Mesendoderm (in vitro differentiated cells): ENCODE measurements around the gene H6PD.

Experiments used
- DNase-seq: peaks from one replicate; pipeline ENCODE4 v3.0.0; 2013
- H2AK5ac ChIP-seq: 2 replicates; pipeline ENCODE4 v1.6.1; 2013; ENCODE audit warnings: low read length, inconsistent platforms
- H2BK120ac ChIP-seq: 2 replicates; pipeline ENCODE4 v1.6.1; 2013; ENCODE audit warnings: low read depth, mild to moderate bottlenecking, low read length, moderate library complexity, mixed read lengths
- H2BK15ac ChIP-seq: replicated peaks from 2 replicates; pipeline ENCODE4 v1.6.1; 2013; ENCODE audit warnings: low read depth, mild to moderate bottlenecking, moderate library complexity
- H2BK5ac ChIP-seq: 2 replicates; pipeline ENCODE4 v1.6.1; 2013; ENCODE audit warnings: low read length, inconsistent platforms
- H3K18ac ChIP-seq: 2 replicates; pipeline ENCODE4 v1.6.1; 2013; ENCODE audit warnings: mild to moderate bottlenecking, low read length, mixed read lengths
- H3K23ac ChIP-seq: one replicate; pipeline ENCODE4 v1.6.1; 2013; ENCODE audit warnings: low read length
- H3K27ac ChIP-seq: 2 replicates; pipeline ENCODE4 v1.5.1; 2013; ENCODE audit warnings: low read depth, mild to moderate bottlenecking, inconsistent platforms, low read length, moderate library complexity
- H3K27me3 ChIP-seq: 2 replicates; pipeline ENCODE4 v1.6.1; 2013; ENCODE audit warnings: low read length, control low read depth, mild to moderate bottlenecking, inconsistent platforms; ENCODE audit not compliant: insufficient read depth, poor library complexity
- H3K36me3 ChIP-seq: 2 replicates; pipeline ENCODE4 v1.6.1; 2013; ENCODE audit warnings: low read length, inconsistent platforms; ENCODE audit not compliant: control insufficient read depth, insufficient read depth
- H3K4ac ChIP-seq: one replicate; pipeline ENCODE4 v1.6.1; 2013; ENCODE audit warnings: low read depth, mild to moderate bottlenecking, low read length, moderate library complexity
- H3K4me1 ChIP-seq: 2 replicates; pipeline ENCODE4 v1.6.1; 2013; ENCODE audit warnings: low read depth, low read length, inconsistent platforms; ENCODE audit not compliant: control insufficient read depth
- H3K4me2 ChIP-seq: 2 replicates; pipeline ENCODE4 v1.6.1; 2013; ENCODE audit warnings: low read length
- H3K4me3 ChIP-seq: 2 replicates; pipeline ENCODE4 v1.5.1; 2013; ENCODE audit warnings: mild to moderate bottlenecking, low read length
- H3K56ac ChIP-seq: one replicate; pipeline ENCODE4 v1.6.1; 2013; ENCODE audit warnings: low read length
- H3K79me1 ChIP-seq: 2 replicates; pipeline ENCODE4 v1.6.1; 2013; ENCODE audit warnings: low read length, inconsistent platforms
- H3K79me2 ChIP-seq: 2 replicates; pipeline ENCODE4 v1.6.1; 2013; ENCODE audit warnings: mild to moderate bottlenecking, low read length; ENCODE audit not compliant: control insufficient read depth, insufficient read depth
- H3K9ac ChIP-seq: 2 replicates; pipeline ENCODE4 v1.6.1; 2013; ENCODE audit warnings: low read length, inconsistent platforms
- H4K5ac ChIP-seq: one replicate; pipeline ENCODE4 v1.6.1; 2013; ENCODE audit warnings: low read length
- H4K8ac ChIP-seq: one replicate; pipeline ENCODE4 v1.6.1; 2013; ENCODE audit warnings: low read depth, mild to moderate bottlenecking, control low read depth, low read length, moderate library complexity
- WGBS: extraction: QIAGEN DNeasy Blood & Tissue Kit; methylation state at CpG from one replicate; pipeline ENCODE4 v1.1.7; 2013; ENCODE audit warnings: low lambda C conversion rate, missing lambda C conversion rate; ENCODE audit not compliant: insufficient coverage; ENCODE audit errors: extremely low coverage; 5-methylcytosine and 5-hydroxymethylcytosine counted together

The H6PD gene

DNA sequence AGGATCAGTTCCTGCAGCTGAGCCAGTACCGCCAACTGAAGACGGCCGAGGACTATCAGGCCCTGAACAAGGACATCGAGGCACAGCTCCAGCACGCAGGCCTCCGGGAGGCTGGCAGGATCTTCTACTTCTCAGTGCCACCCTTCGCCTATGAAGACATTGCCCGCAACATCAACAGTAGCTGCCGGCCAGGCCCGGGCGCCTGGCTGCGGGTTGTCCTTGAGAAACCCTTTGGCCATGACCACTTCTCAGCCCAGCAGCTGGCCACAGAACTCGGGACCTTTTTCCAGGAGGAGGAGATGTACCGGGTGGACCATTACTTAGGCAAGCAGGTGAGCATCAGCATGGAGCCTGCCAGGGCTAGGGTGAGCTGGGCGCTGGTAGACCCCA is 10.7 kb downstream of the H6PD start:
- Histone ChIP-seq H3K4me3 (no peak overlapping the region), H2BK15ac (no peak overlapping the region), H4K8ac (no peak overlapping the region), H3K18ac (no peak overlapping the region), H3K4me2 (no peak overlapping the region), H3K27me3 (no peaks in the 10 kb centered on the region), H3K56ac (no peak overlapping the region), H3K27ac (no peak overlapping the region), H3K79me2 (no peaks in the 10 kb centered on the region), H3K36me3 (no peaks in the 10 kb centered on the region), H3K4me1 (no peaks in the 10 kb centered on the region), H2AK5ac (no peak overlapping the region), H3K23ac (no peak overlapping the region), H2BK120ac (no peak overlapping the region), H3K4ac (no peak overlapping the region), H4K5ac (no peak overlapping the region), H2BK5ac (no peak overlapping the region), H3K79me1 (no peaks in the 10 kb centered on the region), H3K9ac (no peak overlapping the region)
- WGBS: no CpG with 5 or more reads among the region's 15 CpGs
- no peak for DNase-seq

DNA sequence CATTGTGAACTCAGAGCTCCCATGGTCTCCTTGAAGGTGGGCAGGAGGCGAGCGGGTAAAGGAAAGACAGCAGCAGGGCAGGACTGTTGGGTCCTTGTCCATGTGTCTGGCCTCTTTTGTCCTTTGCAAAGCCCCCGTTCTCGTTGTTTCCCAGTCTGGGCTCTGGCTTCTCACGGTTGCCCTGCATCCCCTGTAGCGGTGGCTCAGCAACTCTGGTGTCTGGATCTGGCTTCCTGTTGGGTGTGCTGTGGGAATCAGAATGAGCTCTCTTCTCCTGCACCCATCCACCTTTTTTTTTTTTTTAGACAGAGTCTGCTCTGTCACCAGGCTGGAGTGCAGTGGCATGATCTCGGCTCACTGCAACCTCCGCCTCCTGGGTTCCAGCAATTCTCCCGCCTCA is 11.1 kb downstream of the H6PD start:
- WGBS: no CpG with 5 or more reads among the region's 9 CpGs
- H3K79me2 ChIP-seq: no peaks in the 10 kb centered on the region

DNA sequence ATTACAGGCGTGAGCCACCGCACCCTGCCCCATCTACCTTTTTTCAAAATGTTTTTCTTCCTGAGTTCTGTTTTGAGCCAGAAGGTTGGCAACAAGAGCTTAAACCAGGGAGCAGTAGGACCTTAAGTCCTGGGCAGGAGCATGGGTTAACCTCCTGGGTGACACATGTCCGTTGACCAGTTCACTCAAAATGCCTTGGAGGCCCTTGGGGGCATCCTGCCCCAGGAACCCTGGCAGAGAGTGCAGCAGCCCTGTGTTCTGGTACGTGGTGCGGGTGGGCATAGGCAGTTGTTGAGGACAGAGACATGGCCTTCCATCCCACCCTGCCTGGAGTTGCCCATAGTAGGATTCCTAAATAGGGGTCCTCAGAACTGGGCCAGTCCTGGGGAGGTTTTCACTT is 11.6 kb downstream of the H6PD start:
- Histone ChIP-seq H3K4me1 (no peaks in the 10 kb centered on the region), H4K8ac (no peak overlapping the region)
- WGBS: no CpG with 5 or more reads among the region's 5 CpGs

More for the DNA sequence above, 11.1 kb downstream of the H6PD start:
- H4K5ac ChIP-seq: no peak overlapping the region
- no peak overlapping the region for H2BK15ac ChIP-seq
- H2BK5ac ChIP-seq: no peak overlapping the region
- H3K27me3 ChIP-seq: no peaks in the 10 kb centered on the region
- no peak for DNase-seq
- H3K4me1 ChIP-seq: no peaks in the 10 kb centered on the region
- H3K9ac ChIP-seq: no peak overlapping the region
- no peak overlapping the region for H3K18ac ChIP-seq
- H3K4me2 ChIP-seq: no peak overlapping the region
- H2AK5ac ChIP-seq: no peak overlapping the region
- H4K8ac ChIP-seq: no peak overlapping the region
- H3K79me1 ChIP-seq: no peaks in the 10 kb centered on the region
- H3K4me3 ChIP-seq: no peak overlapping the region
- H3K36me3 ChIP-seq: no peaks in the 10 kb centered on the region
- no peak overlapping the region for H3K56ac ChIP-seq
- H3K27ac ChIP-seq: no peak overlapping the region
- H3K23ac ChIP-seq: no peak overlapping the region
- H3K4ac ChIP-seq: no peak overlapping the region
- no peak overlapping the region for H2BK120ac ChIP-seq

DNA sequence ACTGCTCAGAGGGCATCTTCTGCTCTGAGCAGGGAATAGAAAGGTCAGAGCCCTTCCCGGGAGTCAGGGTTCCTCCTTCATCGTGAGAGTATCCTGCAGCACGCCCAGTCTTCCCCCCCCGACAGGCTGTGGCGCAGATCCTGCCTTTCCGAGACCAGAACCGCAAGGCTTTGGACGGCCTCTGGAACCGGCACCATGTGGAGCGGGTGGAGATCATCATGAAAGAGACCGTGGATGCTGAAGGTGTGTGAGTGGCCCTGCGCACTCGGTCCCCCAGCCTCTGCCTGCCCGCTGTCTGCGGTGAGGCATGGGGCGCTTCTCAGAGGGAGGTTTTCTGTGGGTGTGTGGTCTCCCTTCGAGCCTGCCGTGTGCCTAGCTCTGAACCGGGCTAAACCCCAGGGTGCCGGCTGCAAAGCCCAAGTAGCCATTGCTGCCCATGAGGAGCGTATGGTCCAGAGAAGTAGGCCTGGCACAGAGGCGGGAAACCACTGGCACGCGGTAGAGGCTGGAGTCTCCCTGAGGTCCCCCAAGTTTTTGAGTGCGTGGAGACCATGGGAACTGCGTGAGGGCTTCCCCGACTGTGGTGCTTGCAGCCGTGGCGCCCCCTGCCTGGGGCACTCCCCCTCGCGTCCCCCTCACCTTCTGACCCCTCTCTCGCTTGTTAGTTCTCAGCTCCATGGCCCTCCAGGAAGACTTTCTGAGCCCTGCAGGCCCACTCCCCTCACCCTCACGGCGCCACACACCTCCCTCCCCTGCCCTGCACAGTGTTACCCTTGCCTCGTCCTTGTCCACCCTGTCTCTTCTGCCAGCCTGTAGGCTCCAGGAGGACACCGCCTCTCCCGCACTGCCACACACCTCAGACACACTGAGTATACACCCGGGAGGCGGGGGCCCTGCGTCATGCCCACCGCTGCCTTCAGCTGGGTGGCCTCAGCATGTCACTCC is 12.5 kb downstream of the H6PD start:
- Histone ChIP-seq H3K27ac (no peak overlapping the region), H3K36me3 (no peaks in the 10 kb centered on the region), H3K4me3 (no peak overlapping the region), H3K9ac (no peak overlapping the region), H3K79me1 (no peaks in the 10 kb centered on the region), H3K4me1 (no peaks in the 10 kb centered on the region), H3K4ac (no peak overlapping the region), H3K18ac (no peak overlapping the region), H3K56ac (no peak overlapping the region), H4K5ac (no peak overlapping the region), H4K8ac (no peak overlapping the region), H2BK15ac (no peak overlapping the region), H3K79me2 (no peaks in the 10 kb centered on the region), H3K23ac (no peak overlapping the region), H2AK5ac (no peak overlapping the region), H2BK120ac (no peak overlapping the region), H3K4me2 (no peak overlapping the region), H2BK5ac (no peak overlapping the region), H3K27me3 (no peaks in the 10 kb centered on the region)
- DNase-seq: no peak
- WGBS: no CpG with 5 or more reads among the region's 41 CpGs

More for the DNA sequence above, 11.6 kb downstream of the H6PD start:
- no peak for DNase-seq
- no peak overlapping the region for H4K5ac ChIP-seq
- no peaks in the 10 kb centered on the region for H3K36me3 ChIP-seq
- H3K4me2 ChIP-seq: no peak overlapping the region
- no peaks in the 10 kb centered on the region for H3K27me3 ChIP-seq
- no peak overlapping the region for H3K23ac ChIP-seq
- H2BK15ac ChIP-seq: no peak overlapping the region
- H2AK5ac ChIP-seq: no peak overlapping the region
- H2BK120ac ChIP-seq: no peak overlapping the region
- no peak overlapping the region for H3K9ac ChIP-seq
- H3K4me3 ChIP-seq: no peak overlapping the region
- no peak overlapping the region for H3K18ac ChIP-seq
- H3K56ac ChIP-seq: no peak overlapping the region
- no peak overlapping the region for H3K27ac ChIP-seq
- no peaks in the 10 kb centered on the region for H3K79me1 ChIP-seq
- H3K79me2 ChIP-seq: no peaks in the 10 kb centered on the region
- no peak overlapping the region for H2BK5ac ChIP-seq
- no peak overlapping the region for H3K4ac ChIP-seq

DNA sequence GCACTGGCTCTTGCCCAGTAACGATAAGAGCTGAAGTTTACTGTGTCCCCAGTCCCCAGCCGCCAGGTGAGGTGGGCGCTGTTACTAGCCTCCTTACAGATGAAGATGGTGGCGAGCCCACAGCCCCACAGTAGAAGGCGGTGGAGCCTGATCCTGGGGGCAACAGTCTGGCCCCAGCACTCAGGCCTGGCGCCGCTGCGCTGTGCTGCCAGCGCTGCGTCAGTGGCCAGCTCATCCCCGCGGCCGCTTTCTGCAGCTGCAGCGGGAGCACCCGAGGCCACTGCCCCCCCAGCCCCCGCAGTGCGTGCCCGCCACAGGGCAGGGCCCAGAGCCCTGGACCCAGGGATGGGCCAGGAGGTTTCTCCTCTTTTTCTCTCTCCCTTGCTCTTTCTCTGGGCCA is 13.3 kb downstream of the H6PD start:
- H3K79me1 ChIP-seq: no peaks in the 10 kb centered on the region
- H3K36me3 ChIP-seq: no peaks in the 10 kb centered on the region
- no peak overlapping the region for H2BK15ac ChIP-seq
- no peak for DNase-seq
- H3K4me1 ChIP-seq: no peaks in the 10 kb centered on the region
- no peaks in the 10 kb centered on the region for H3K27me3 ChIP-seq
- no peak overlapping the region for H2BK120ac ChIP-seq
- H3K4me3 ChIP-seq: no peak overlapping the region
- no peak overlapping the region for H3K4me2 ChIP-seq
- H3K56ac ChIP-seq: no peak overlapping the region
- no peak overlapping the region for H2BK5ac ChIP-seq
- no peak overlapping the region for H3K27ac ChIP-seq
- no peaks in the 10 kb centered on the region for H3K79me2 ChIP-seq
- no peak overlapping the region for H3K4ac ChIP-seq
- H3K18ac ChIP-seq: no peak overlapping the region
- no peak overlapping the region for H4K5ac ChIP-seq
- H3K23ac ChIP-seq: no peak overlapping the region
- no peak overlapping the region for H2AK5ac ChIP-seq
- no peak overlapping the region for H4K8ac ChIP-seq
- H3K9ac ChIP-seq: no peak overlapping the region
- WGBS: no CpG with 5 or more reads among the region's 18 CpGs
